HEK293 (cell line): ENCODE results near the gene SH3BP5.

Experiments used
- CTCF ChIA-PET: fragments of 350-600 bp; formaldehyde crosslinking; extraction: SDS; loops from one replicate; lab custom pipeline; 2021; ENCODE audit warnings: antibody characterized with exemption; lab: Yijun Ruan, JAX
- POLR2A ChIA-PET: fragments of 300-600 bp; formaldehyde crosslinking; extraction: SDS; loops from one replicate; lab custom pipeline; 2020; ENCODE audit warnings: antibody characterized with exemption, inconsistent platforms; lab: Yijun Ruan, JAX
- H3K27ac ChIP-seq: fragments of 200-500 bp; sonication (Bioruptor generic); 2 replicates; pipeline ENCODE4 v1.5.1; 2014; ENCODE audit warnings: low read depth, low read length, control low read depth, inconsistent platforms; ENCODE audit errors: extremely low read depth
- H3K36me3 ChIP-seq, 2 experiments: fragments of 200-500 bp in 1 of 2; sonication (Bioruptor generic) in 1 of 2; 1 replicate in 1 of 2; 2 replicates in 1 of 2; pipeline ENCODE4 v1.5.1; 2014 to 2017; ENCODE audit warnings: inconsistent platforms in 2 of 2, low read length in 2 of 2; ENCODE audit not compliant: control insufficient read depth in 2 of 2, insufficient read depth in 1 of 2
- H3K4me1 ChIP-seq: fragments of 200-500 bp; sonication (Bioruptor generic); 2 replicates; pipeline ENCODE4 v1.5.1; 2014; ENCODE audit warnings: mild to moderate bottlenecking, low read length, inconsistent platforms; ENCODE audit not compliant: control insufficient read depth, insufficient read depth
- H3K4me3 ChIP-seq: 2 replicates; pipeline ENCODE4 v1.5.1; 2011; ENCODE audit warnings: low read depth, mild to moderate bottlenecking, control low read depth, low read length, moderate library complexity
- H3K9me3 ChIP-seq: fragments of 200-500 bp; sonication (Bioruptor generic); 2 replicates; pipeline ENCODE4 v1.5.1; 2014; ENCODE audit warnings: low read depth, low read length, inconsistent platforms; ENCODE audit not compliant: control insufficient read depth, insufficient read depth
- BCL6B ChIP-seq: fragments of 450-650 bp; formaldehyde crosslinking; IDR thresholded peaks from 2 replicates; pipeline ENCODE4 v1.5.1; 2017; ENCODE audit warnings: missing biosample characterization, missing genetic modification characterization
- GFI1B ChIP-seq: fragments of 450-650 bp; formaldehyde crosslinking; IDR thresholded peaks from 2 replicates; pipeline ENCODE4 v1.5.1; 2016; ENCODE audit warnings: missing biosample characterization, missing genetic modification characterization
- HOXD13 ChIP-seq: sonication (generic); formaldehyde crosslinking; IDR thresholded peaks from 2 replicates; pipeline ENCODE4 v1.8.0; 2022; ENCODE audit warnings: missing genetic modification reagents, borderline replicate concordance
- KLF1 ChIP-seq: fragments of 450-650 bp; formaldehyde crosslinking; IDR thresholded peaks from 2 replicates; pipeline ENCODE4 v1.5.1; 2016; ENCODE audit warnings: missing biosample characterization, missing genetic modification characterization
- KLF7 ChIP-seq: fragments of 450-650 bp; formaldehyde crosslinking; IDR thresholded peaks from 2 replicates; pipeline ENCODE4 v1.5.1; 2016; ENCODE audit warnings: missing biosample characterization, missing genetic modification characterization, borderline replicate concordance
- OVOL3 ChIP-seq: fragments of 450-650 bp; formaldehyde crosslinking; IDR thresholded peaks from 2 replicates; pipeline ENCODE4 v1.5.1; 2016; ENCODE audit warnings: missing biosample characterization, missing genetic modification characterization
- SETDB1 ChIP-seq: IDR thresholded peaks from one replicate; pipeline ENCODE4 v1.6.1; 2017; ENCODE audit warnings: mild to moderate bottlenecking, low read length, moderate library complexity, mixed read lengths; ENCODE audit not compliant: insufficient read length
- SP2 ChIP-seq: fragments of 450-650 bp; formaldehyde crosslinking; IDR thresholded peaks from 2 replicates; pipeline ENCODE4 v1.5.1; 2016; ENCODE audit warnings: missing biosample characterization, missing genetic modification characterization
- ZFP69B ChIP-seq: fragments of 450-650 bp; formaldehyde crosslinking; IDR thresholded peaks from 2 replicates; pipeline ENCODE4 v1.5.1; 2016; ENCODE audit warnings: missing biosample characterization, missing genetic modification characterization
- ZNF114 ChIP-seq: fragments of 450-650 bp; formaldehyde crosslinking; IDR thresholded peaks from 2 replicates; pipeline ENCODE4 v1.5.0; 2017; ENCODE audit warnings: missing biosample characterization, missing genetic modification characterization
- ZNF155 ChIP-seq: fragments of 450-650 bp; formaldehyde crosslinking; IDR thresholded peaks from 2 replicates; pipeline ENCODE4 v1.5.1; 2016; ENCODE audit warnings: missing biosample characterization, missing genetic modification characterization
- ZNF214 ChIP-seq: fragments of 450-650 bp; formaldehyde crosslinking; IDR thresholded peaks from 2 replicates; pipeline ENCODE4 v1.5.1; 2017; ENCODE audit warnings: missing biosample characterization, mild to moderate bottlenecking, missing genetic modification characterization, borderline replicate concordance
- ZNF311 ChIP-seq: fragments of 450-650 bp; formaldehyde crosslinking; IDR thresholded peaks from 2 replicates; pipeline ENCODE4 v1.5.1; 2017; ENCODE audit warnings: missing biosample characterization, missing genetic modification characterization, borderline replicate concordance
- ZNF473 ChIP-seq: fragments of 450-650 bp; formaldehyde crosslinking; IDR thresholded peaks from 2 replicates; pipeline ENCODE4 v1.5.1; 2017; ENCODE audit warnings: missing biosample characterization, missing genetic modification characterization
- ZNF521 ChIP-seq: fragments of 450-650 bp; formaldehyde crosslinking; IDR thresholded peaks from 2 replicates; pipeline ENCODE4 v1.5.1; 2017; ENCODE audit warnings: missing biosample characterization, mild to moderate bottlenecking, missing genetic modification characterization
- ZNF544 ChIP-seq: fragments of 450-650 bp; formaldehyde crosslinking; IDR thresholded peaks from 2 replicates; pipeline ENCODE4 v1.5.0; 2017; ENCODE audit warnings: missing biosample characterization, missing genetic modification characterization
- ZNF707 ChIP-seq: fragments of 450-650 bp; formaldehyde crosslinking; IDR thresholded peaks from 2 replicates; pipeline ENCODE4 v1.5.1; 2016; ENCODE audit warnings: missing biosample characterization, missing genetic modification characterization
- ZNF747 ChIP-seq: fragments of 450-650 bp; formaldehyde crosslinking; IDR thresholded peaks from 2 replicates; pipeline ENCODE4 v1.5.1; 2016; ENCODE audit warnings: missing biosample characterization, missing genetic modification characterization
- ZSCAN16 ChIP-seq: fragments of 450-650 bp; formaldehyde crosslinking; IDR thresholded peaks from 2 replicates; pipeline ENCODE4 v1.5.1; 2016; ENCODE audit warnings: missing biosample characterization, missing genetic modification characterization
- ZXDB ChIP-seq: fragments of 450-650 bp; formaldehyde crosslinking; IDR thresholded peaks from 2 replicates; pipeline ENCODE4 v1.5.1; 2016; ENCODE audit warnings: missing biosample characterization, missing genetic modification characterization
- TF ChIP-seq, protein P1 (sequence below): fragments of 450-650 bp; formaldehyde crosslinking; optimal IDR thresholded peaks from 2 replicates; pipeline ENCODE3; 2016; ENCODE audit warnings: missing biosample characterization, mild to moderate bottlenecking, missing genetic modification characterization
- TF ChIP-seq, protein P2 (sequence below): fragments of 450-650 bp; formaldehyde crosslinking; IDR thresholded peaks from 2 replicates; pipeline ENCODE4 v1.5.1; 2016; ENCODE audit warnings: missing biosample characterization, missing genetic modification characterization
- TF ChIP-seq, protein P3 (sequence below): fragments of 450-650 bp; formaldehyde crosslinking; conservative IDR thresholded peaks from 2 replicates; pipeline ENCODE4 v1.5.1; 2016; ENCODE audit warnings: low read depth, missing biosample characterization, missing genetic modification characterization

The SH3BP5 gene

DNA sequence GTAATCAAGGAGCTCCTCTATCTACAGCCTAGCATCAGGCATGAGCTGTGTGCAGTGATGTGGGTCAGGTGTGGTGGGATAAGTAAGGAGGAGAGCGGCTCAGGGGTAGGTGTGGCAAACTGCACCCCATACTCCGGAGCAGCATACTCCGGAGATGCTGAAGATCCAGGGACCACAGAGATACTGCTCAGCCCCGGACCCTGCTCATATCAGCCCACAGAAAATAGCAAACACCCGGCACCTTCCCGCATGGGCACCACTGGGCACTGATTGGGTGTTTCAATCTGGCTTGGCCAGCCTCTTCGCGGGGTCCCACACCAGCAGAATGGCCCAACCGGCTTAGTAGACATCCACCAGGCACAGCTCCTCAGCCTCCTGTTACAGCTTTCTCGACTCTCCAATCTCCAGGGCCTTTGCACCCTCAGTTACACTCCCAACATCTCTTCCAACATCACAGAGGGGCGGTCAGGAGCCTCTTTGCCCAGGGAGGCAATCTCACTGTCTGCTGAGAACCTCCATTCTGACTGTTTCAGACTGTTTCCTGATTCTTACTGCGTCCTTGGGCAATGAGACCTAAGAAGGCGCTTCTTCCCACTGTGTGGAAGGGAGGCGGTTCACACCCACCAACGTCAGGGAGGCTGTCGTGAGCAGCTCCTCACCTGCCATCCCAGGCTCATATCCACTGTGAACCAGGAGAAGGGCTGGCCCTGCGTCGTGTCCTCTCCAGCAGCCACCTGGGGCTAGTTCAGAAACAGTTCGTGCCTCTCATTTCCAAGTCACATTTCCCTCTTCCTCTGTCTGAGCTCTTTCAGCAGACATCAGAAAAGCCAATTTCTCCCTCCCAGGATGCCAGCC lies 66.5 kb downstream of the SH3BP5 start:
- POLR2A ChIA-PET, result no interaction called here
- TF ChIP-seq ZNF214 (tag by site-specific recombination) (no peak), ZNF707 (tag by site-specific recombination) (no peak), SETDB1 (no peak), OVOL3 (tag by site-specific recombination) (no peak), ZNF544 (tag by site-specific recombination) (no peak), ZNF114 (tag by site-specific recombination) (no peak), ZFP69B (tag by site-specific recombination) (no peak), ZNF521 (tag by site-specific recombination) (no peak), KLF7 (tag by site-specific recombination) (no peak), ZNF311 (tag by site-specific recombination) (no peak), ZSCAN16 (tag by site-specific recombination) (no peak), ZNF473 (tag by site-specific recombination) (no peak), HOXD13 (no peak)
- TF ChIP-seq, all 188 proteins: peak for 0
- CTCF ChIA-PET, result interaction anchor here (0.6 to 6.7 kb wide), 14 partner anchors 10 to 235 kb away, joined by 3 to 109 read pairs (median 23); partner anchors contain the start of gene SH3BP5
- no peaks in the 10 kb centered on the region for H3K9me3 ChIP-seq
- no peak overlapping the region for H3K4me3 ChIP-seq
- peaks cover 0 to 11% of the 10 kb centered on the region in 2 experiments; a peak in 1 of 3 replicates for H3K36me3 ChIP-seq
- peaks cover 5% of the 10 kb centered on the region; the same call in 1 of the 2 replicates for H3K4me1 ChIP-seq
- H3K27ac ChIP-seq, result no peak overlapping the region

DNA sequence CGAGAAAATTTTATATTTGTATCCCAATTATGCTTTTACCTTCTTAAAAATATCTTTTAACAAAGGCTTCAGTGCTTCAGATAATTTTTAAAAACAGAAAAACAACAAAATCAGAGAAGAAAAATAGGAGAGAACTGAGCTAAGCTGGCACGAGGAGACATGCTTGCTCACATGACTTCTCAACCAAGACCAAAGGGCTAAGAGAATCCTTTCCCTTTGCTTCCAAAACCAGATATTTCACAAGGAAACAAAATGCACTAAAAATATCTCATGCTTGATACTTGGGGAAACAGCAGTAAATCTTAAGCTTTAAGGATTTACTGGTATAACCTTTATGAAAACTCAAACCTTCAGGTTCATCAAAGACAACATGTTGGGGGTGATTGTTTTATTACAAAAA lies 67.9 kb downstream of the SH3BP5 start:
- CTCF ChIA-PET, result interaction anchor here (0.6 to 6.7 kb wide), 6 partner anchors 40 to 139 kb away, joined by 3 to 109 read pairs (median 20); no protein-coding TSS in a partner anchor
- Histone ChIP-seq H3K4me1 (no peaks in the 10 kb centered on the region), H3K27ac (no peak overlapping the region), H3K9me3 (no peaks in the 10 kb centered on the region), H3K4me3 (no peak overlapping the region), H3K36me3 (peaks cover 0 to 25% of the 10 kb centered on the region in 2 experiments; a peak in 1 of 3 replicates)
- POLR2A ChIA-PET, result no interaction called here
- TF ChIP-seq, protein P1, sequence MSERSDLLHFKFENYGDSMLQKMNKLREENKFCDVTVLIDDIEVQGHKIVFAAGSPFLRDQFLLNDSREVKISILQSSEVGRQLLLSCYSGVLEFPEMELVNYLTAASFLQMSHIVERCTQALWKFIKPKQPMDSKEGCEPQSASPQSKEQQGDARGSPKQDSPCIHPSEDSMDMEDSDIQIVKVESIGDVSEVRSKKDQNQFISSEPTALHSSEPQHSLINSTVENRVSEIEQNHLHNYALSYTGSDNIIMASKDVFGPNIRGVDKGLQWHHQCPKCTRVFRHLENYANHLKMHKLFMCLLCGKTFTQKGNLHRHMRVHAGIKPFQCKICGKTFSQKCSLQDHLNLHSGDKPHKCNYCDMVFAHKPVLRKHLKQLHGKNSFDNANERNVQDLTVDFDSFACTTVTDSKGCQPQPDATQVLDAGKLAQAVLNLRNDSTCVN (tag by site-specific recombination), result no peak
- TF ChIP-seq ZNF155 (tag by site-specific recombination), result no peak
- TF ChIP-seq BCL6B, result no peak
- TF ChIP-seq ZNF747, result no peak
- TF ChIP-seq, protein P2, sequence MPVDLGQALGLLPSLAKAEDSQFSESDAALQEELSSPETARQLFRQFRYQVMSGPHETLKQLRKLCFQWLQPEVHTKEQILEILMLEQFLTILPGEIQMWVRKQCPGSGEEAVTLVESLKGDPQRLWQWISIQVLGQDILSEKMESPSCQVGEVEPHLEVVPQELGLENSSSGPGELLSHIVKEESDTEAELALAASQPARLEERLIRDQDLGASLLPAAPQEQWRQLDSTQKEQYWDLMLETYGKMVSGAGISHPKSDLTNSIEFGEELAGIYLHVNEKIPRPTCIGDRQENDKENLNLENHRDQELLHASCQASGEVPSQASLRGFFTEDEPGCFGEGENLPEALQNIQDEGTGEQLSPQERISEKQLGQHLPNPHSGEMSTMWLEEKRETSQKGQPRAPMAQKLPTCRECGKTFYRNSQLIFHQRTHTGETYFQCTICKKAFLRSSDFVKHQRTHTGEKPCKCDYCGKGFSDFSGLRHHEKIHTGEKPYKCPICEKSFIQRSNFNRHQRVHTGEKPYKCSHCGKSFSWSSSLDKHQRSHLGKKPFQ (tag by site-specific recombination), result no peak
- no peak for TF ChIP-seq SP2 (tag by site-specific recombination)
- TF ChIP-seq GFI1B, result no peak
- TF ChIP-seq ZXDB (tag by site-specific recombination), result no peak
- no peak for TF ChIP-seq KLF1 (tag by site-specific recombination)
- TF ChIP-seq, protein P3, sequence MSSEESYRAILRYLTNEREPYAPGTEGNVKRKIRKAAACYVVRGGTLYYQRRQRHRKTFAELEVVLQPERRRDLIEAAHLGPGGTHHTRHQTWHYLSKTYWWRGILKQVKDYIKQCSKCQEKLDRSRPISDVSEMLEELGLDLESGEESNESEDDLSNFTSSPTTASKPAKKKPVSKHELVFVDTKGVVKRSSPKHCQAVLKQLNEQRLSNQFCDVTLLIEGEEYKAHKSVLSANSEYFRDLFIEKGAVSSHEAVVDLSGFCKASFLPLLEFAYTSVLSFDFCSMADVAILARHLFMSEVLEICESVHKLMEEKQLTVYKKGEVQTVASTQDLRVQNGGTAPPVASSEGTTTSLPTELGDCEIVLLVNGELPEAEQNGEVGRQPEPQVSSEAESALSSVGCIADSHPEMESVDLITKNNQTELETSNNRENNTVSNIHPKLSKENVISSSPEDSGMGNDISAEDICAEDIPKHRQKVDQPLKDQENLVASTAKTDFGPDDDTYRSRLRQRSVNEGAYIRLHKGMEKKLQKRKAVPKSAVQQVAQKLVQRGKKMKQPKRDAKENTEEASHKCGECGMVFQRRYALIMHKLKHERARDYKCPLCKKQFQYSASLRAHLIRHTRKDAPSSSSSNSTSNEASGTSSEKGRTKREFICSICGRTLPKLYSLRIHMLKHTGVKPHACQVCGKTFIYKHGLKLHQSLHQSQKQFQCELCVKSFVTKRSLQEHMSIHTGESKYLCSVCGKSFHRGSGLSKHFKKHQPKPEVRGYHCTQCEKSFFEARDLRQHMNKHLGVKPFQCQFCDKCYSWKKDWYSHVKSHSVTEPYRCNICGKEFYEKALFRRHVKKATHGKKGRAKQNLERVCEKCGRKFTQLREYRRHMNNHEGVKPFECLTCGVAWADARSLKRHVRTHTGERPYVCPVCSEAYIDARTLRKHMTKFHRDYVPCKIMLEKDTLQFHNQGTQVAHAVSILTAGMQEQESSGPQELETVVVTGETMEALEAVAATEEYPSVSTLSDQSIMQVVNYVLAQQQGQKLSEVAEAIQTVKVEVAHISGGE, result no peak
